SU-DHL-6 (cell line): ENCODE measurements around the gene TRAF6.

Experiments
- H2AFZ ChIP-seq: fragments of 200-600 bp; sonication (generic); 2 replicates; pipeline ENCODE4 v1.6.1; 2014; ENCODE audit warnings: low read depth, mild to moderate bottlenecking, moderate library complexity, mixed read lengths, antibody characterized with exemption, low read length; ENCODE audit not compliant: severe bottlenecking
- H3F3A ChIP-seq: fragments of 200-600 bp; shearing (Covaris generic); 2 replicates; pipeline ENCODE4 v1.6.0; 2016; ENCODE audit warnings: antibody characterized with exemption, mild to moderate bottlenecking; ENCODE audit not compliant: insufficient read depth
- H3K27ac ChIP-seq: fragments of 200-600 bp; sonication (generic); 2 replicates; pipeline ENCODE4 v1.5.1; 2016; ENCODE audit warnings: low read depth, mild to moderate bottlenecking, low read length, moderate library complexity, mixed read lengths
- H3K27me3 ChIP-seq: fragments of 200-600 bp; sonication (generic), shearing (Covaris generic); 2 replicates; pipeline ENCODE4 v1.6.0; 2014; ENCODE audit warnings: mild to moderate bottlenecking, low read length
- H3K36me3 ChIP-seq: fragments of 200-600 bp; sonication (generic); 2 replicates; pipeline ENCODE4 v1.6.1; 2014; ENCODE audit warnings: mild to moderate bottlenecking, low read length, mixed read lengths
- H3K4me2 ChIP-seq: fragments of 300-600, 200-600 bp; shearing (Covaris generic), sonication (generic); 2 replicates; pipeline ENCODE4 v1.6.0; 2014; ENCODE audit warnings: low read length, low read depth, mild to moderate bottlenecking; ENCODE audit not compliant: poor library complexity, severe bottlenecking
- H3K4me3 ChIP-seq: fragments of 200-600 bp; sonication (generic); 2 replicates; pipeline ENCODE4 v1.5.1; 2014; ENCODE audit warnings: antibody characterized with exemption, low read length, mild to moderate bottlenecking, mixed read lengths; ENCODE audit not compliant: insufficient read depth, poor library complexity, severe bottlenecking
- H3K79me2 ChIP-seq: fragments of 200-600 bp; sonication (generic); 2 replicates; pipeline ENCODE4 v1.6.1; 2014; ENCODE audit warnings: mild to moderate bottlenecking, low read length, moderate library complexity; ENCODE audit not compliant: insufficient read depth
- H3K9ac ChIP-seq: fragments of 200-600 bp; sonication (generic); 2 replicates; pipeline ENCODE4 v1.7.0; 2014; ENCODE audit warnings: mild to moderate bottlenecking, low read length
- H3K9me2 ChIP-seq: fragments of 200-600 bp; sonication (generic); replicated peaks from 2 replicates; pipeline ENCODE4 v1.6.1; 2014; ENCODE audit warnings: low read length; ENCODE audit not compliant: insufficient read depth
- H3K9me3 ChIP-seq: fragments of 200-600 bp; sonication (generic); 2 replicates; pipeline ENCODE4 v1.6.1; 2014; ENCODE audit warnings: low read length, mixed read lengths; ENCODE audit not compliant: insufficient read depth
- H4K20me1 ChIP-seq: fragments of 200-600 bp; sonication (generic); 2 replicates; pipeline ENCODE4 v1.6.1; 2014; ENCODE audit warnings: low read depth, mild to moderate bottlenecking, antibody characterized with exemption, low read length, moderate library complexity, mixed read lengths
- EZH2phosphoT487 ChIP-seq: fragments of 200-600 bp; sonication (generic), shearing (Covaris generic); conservative IDR thresholded peaks from 2 replicates; pipeline ENCODE4 v1.6.1; 2018; ENCODE audit warnings: mild to moderate bottlenecking, antibody characterized with exemption, low read length, moderate library complexity, mixed read lengths
- TF ChIP-seq, protein P1 (sequence below): fragments of 200-600 bp; sonication (generic); IDR thresholded peaks from one replicate; pipeline ENCODE4 v1.5.1; 2017; ENCODE audit warnings: antibody characterized with exemption, mild to moderate bottlenecking, low read length, moderate library complexity; ENCODE audit not compliant: insufficient read depth, poor library complexity, severe bottlenecking

The TRAF6 gene

DNA sequence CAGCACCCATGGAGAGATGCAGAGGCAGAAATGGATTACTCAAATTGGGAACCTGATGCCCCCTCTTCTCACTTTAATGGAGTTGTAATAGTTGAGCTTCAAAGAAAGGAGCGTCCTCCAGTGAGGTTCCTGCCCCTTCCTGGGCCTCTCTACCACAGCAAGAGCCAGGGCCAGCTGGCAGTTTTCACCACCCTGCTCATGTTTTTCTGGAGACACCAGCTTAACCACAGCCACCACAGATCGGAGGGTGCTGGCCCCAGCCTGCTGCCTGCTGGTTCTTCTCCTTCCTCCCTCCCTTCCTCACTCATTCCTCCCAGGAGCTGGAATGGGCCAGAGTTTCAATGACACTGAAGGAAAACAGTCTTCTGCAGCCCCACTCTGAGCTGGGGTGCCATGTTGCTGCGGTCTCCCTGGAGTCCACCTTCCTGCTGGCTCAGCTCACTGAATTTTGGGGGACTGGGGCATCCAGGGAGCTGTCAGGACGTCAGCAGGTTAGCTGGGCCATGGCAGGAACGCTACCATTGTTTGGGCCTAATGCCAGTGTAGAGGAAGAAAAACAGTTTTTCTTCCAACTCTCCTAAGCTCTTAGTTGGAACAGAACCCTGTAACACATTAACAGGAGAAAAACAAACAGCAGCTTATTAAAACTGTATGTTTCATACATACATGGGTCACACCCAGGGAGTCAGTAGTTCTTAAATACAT, 57.7 kb downstream of the TRAF6 start:
- TF ChIP-seq EZH2phosphoT487: no peak
- TF ChIP-seq, protein P1, sequence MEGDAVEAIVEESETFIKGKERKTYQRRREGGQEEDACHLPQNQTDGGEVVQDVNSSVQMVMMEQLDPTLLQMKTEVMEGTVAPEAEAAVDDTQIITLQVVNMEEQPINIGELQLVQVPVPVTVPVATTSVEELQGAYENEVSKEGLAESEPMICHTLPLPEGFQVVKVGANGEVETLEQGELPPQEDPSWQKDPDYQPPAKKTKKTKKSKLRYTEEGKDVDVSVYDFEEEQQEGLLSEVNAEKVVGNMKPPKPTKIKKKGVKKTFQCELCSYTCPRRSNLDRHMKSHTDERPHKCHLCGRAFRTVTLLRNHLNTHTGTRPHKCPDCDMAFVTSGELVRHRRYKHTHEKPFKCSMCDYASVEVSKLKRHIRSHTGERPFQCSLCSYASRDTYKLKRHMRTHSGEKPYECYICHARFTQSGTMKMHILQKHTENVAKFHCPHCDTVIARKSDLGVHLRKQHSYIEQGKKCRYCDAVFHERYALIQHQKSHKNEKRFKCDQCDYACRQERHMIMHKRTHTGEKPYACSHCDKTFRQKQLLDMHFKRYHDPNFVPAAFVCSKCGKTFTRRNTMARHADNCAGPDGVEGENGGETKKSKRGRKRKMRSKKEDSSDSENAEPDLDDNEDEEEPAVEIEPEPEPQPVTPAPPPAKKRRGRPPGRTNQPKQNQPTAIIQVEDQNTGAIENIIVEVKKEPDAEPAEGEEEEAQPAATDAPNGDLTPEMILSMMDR: no peak
- Histone ChIP-seq H3K79me2 (no peaks in the 10 kb centered on the region), H3K4me2 (no peak overlapping the region), H3K9me2 (no peaks in the 10 kb centered on the region), H3K36me3 (no peaks in the 10 kb centered on the region), H3K27me3 (no peaks in the 10 kb centered on the region), H2AFZ (no peak overlapping the region), H3K27ac (no peak overlapping the region), H3K4me3 (no peak overlapping the region), H3K9ac (no peak overlapping the region), H3K9me3 (no peaks in the 10 kb centered on the region), H4K20me1 (no peaks in the 10 kb centered on the region), H3F3A (no peaks in the 10 kb centered on the region)

GRCh38 chr11:36451681-36452080, 58.4 kb downstream of the TRAF6 start:
- H3K27me3 ChIP-seq: no peaks in the 10 kb centered on the region
- no peak overlapping the region for H3K9ac ChIP-seq
- H3K36me3 ChIP-seq: no peaks in the 10 kb centered on the region
- no peak overlapping the region for H3K4me3 ChIP-seq
- no peak overlapping the region for H2AFZ ChIP-seq
- TF ChIP-seq, protein P1: no peak
- TF ChIP-seq EZH2phosphoT487: no peak
- H4K20me1 ChIP-seq: no peaks in the 10 kb centered on the region
- H3K9me2 ChIP-seq: no peaks in the 10 kb centered on the region
- no peaks in the 10 kb centered on the region for H3K79me2 ChIP-seq
- no peak overlapping the region for H3K27ac ChIP-seq
- no peak overlapping the region for H3K4me2 ChIP-seq
- H3K9me3 ChIP-seq: no peaks in the 10 kb centered on the region
- no peaks in the 10 kb centered on the region for H3F3A ChIP-seq

DNA sequence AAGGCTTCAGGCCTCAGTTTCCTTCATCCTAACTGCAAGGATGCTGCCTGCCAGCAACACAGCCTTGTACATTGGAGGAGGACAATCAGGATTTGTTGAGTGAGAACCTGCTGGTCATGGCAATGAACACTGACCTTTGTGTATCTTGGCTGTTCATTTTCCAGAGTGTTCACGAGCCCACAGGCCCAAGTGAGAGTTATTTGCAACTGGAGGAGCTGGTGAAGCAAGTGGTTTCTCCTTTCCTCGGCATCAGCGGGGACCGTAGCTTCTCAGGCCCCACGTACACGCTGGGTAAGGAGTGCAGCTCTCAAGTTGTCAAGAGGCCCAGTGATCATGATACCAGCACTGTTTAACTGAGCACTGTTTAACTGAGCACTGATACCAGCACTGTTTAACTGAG, 59.0 kb downstream of the TRAF6 start:
- H3K9ac ChIP-seq: no peak overlapping the region
- no peak for TF ChIP-seq EZH2phosphoT487
- TF ChIP-seq, protein P1: no peak
- no peak overlapping the region for H2AFZ ChIP-seq
- no peak overlapping the region for H3K27ac ChIP-seq
- H3F3A ChIP-seq: no peaks in the 10 kb centered on the region
- H3K4me3 ChIP-seq: no peak overlapping the region
- H3K9me3 ChIP-seq: no peaks in the 10 kb centered on the region
- no peak overlapping the region for H3K4me2 ChIP-seq
- no peaks in the 10 kb centered on the region for H3K79me2 ChIP-seq
- no peaks in the 10 kb centered on the region for H3K36me3 ChIP-seq
- no peaks in the 10 kb centered on the region for H3K27me3 ChIP-seq
- no peaks in the 10 kb centered on the region for H4K20me1 ChIP-seq
- H3K9me2 ChIP-seq: no peaks in the 10 kb centered on the region
